Tibial nerve (tissue), 3 donors: ENCODE results near the gene HS1BP3.

Source experiments
- POLR2A ChIP-seq, 2 donors: fragments of 450-650 bp; IDR thresholded peaks; one replicate each; pipeline ENCODE4 v1.6.1; 2017; ENCODE audit warnings: antibody characterized with exemption in 2 of 2, mild to moderate bottlenecking in 2 of 2, moderate library complexity in 2 of 2
- TF ChIP-seq, protein P1 (sequence below), 5 experiments: fragments of 200-600 bp in 3 of 5; fragments of 450-650 bp in 2 of 5; sonication (generic) in 3 of 5; IDR thresholded peaks; one replicate each; pipeline ENCODE4 v1.5.1; 2016 to 2019; ENCODE audit warnings: antibody characterized with exemption in 5 of 5, mild to moderate bottlenecking in 3 of 5, moderate library complexity in 2 of 5

DNA sequence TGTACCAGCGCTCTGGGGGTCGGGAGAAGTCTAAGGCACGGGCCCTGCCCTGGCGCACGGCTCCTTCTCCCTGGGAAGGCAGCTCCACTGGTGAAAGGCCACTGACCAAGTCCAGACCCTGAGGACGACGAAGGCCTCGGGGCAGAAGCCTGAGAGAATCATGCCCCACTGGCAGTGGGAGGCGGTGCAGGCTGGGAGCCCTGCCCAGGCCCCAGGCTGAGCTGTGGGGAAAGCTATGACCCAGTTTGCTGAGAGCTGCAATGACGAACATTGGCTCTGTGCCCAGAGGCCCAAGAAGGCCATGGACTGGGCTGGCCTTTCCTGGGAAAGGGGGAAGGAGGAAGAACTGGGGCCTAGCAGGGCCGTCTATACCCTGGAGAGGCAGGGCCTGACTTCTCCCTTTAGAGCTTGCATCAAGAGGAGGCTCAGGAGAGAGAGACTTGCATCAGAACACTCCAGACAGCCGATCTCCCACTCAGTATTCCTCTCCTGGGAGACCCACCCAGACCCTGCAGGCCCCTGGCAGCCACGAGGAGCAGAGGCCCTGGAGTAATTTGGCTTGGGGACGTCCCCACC lies 32.9 kb downstream of the HS1BP3 start:
- TF ChIP-seq, protein P1, sequence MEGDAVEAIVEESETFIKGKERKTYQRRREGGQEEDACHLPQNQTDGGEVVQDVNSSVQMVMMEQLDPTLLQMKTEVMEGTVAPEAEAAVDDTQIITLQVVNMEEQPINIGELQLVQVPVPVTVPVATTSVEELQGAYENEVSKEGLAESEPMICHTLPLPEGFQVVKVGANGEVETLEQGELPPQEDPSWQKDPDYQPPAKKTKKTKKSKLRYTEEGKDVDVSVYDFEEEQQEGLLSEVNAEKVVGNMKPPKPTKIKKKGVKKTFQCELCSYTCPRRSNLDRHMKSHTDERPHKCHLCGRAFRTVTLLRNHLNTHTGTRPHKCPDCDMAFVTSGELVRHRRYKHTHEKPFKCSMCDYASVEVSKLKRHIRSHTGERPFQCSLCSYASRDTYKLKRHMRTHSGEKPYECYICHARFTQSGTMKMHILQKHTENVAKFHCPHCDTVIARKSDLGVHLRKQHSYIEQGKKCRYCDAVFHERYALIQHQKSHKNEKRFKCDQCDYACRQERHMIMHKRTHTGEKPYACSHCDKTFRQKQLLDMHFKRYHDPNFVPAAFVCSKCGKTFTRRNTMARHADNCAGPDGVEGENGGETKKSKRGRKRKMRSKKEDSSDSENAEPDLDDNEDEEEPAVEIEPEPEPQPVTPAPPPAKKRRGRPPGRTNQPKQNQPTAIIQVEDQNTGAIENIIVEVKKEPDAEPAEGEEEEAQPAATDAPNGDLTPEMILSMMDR (IDR thresholded peaks at IDR 0.05): peak; percentile 30 to 91 (median 71)
- peak; percentile 26 to 66 for TF ChIP-seq POLR2A (IDR thresholded peaks at IDR 0.05)
